ENCODE results near the gene PNRC1.
"Not testable (repeated sequence)": the region's sequence is repeated elsewhere in the genome, so short reads cannot be mapped to it uniquely, and the experiment has no call there.

Gene PNRC1

GRCh38 chr6:89080281-89081128 is at the start of gene PNRC1:
Gene PNRC1, plus strand, starts transcription at chr6:89080751. Its CDS starts 144 bp downstream, at chr6:89080895.
- DNase-seq (ENCODE audit: low read depth), result peak; percentile 100

- DNase-seq (ENCODE audit: low read depth), result peak; percentile 30
Observed at GRCh38 chr6:89032599-89032998, 48.0 kb upstream of the PNRC1 start.

GRCh38 chr6:89033461-89033860 is 47.1 kb upstream of the PNRC1 start:
- no peak for DNase-seq (ENCODE audit: low read depth)

- DNase-seq (ENCODE audit: low read depth), result not testable (repeated sequence)
Observed at GRCh38 chr6:89034116-89034515, 46.4 kb upstream of the PNRC1 start.

- peak; percentile 94 for DNase-seq (ENCODE audit: low read depth)
Observed at GRCh38 chr6:89034586-89035251, 45.8 kb upstream of the PNRC1 start.

GRCh38 chr6:89035252-89036101 is 45.1 kb upstream of the PNRC1 start:
- peak; percentile 97 for DNase-seq (ENCODE audit: low read depth)

- no peak for DNase-seq (ENCODE audit: low read depth)
Observed at GRCh38 chr6:89037141-89037900, 43.2 kb upstream of the PNRC1 start.

- not testable (repeated sequence) for DNase-seq (ENCODE audit: low read depth)
Observed at GRCh38 chr6:89037901-89038293, 42.7 kb upstream of the PNRC1 start.

- DNase-seq (ENCODE audit: low read depth), result no peak
Observed at GRCh38 chr6:89042664-89043063, 37.9 kb upstream of the PNRC1 start.

- DNase-seq (ENCODE audit: low read depth), result no peak
Observed at GRCh38 chr6:89044328-89045010, 36.1 kb upstream of the PNRC1 start.

- DNase-seq (ENCODE audit: low read depth), result no peak
Observed at GRCh38 chr6:89045011-89045387, 35.6 kb upstream of the PNRC1 start.

- no peak for DNase-seq (ENCODE audit: low read depth)
Observed at GRCh38 chr6:89045576-89045975, 35.0 kb upstream of the PNRC1 start.

- DNase-seq (ENCODE audit: low read depth), result no peak
Observed at GRCh38 chr6:89047473-89047872, 33.1 kb upstream of the PNRC1 start.

- DNase-seq (ENCODE audit: low read depth), result no peak
Observed at GRCh38 chr6:89048288-89048923, 32.1 kb upstream of the PNRC1 start.

GRCh38 chr6:89048985-89049384 is 31.6 kb upstream of the PNRC1 start:
- DNase-seq (ENCODE audit: low read depth), result peak; percentile 49

- peak; percentile 91 for DNase-seq (ENCODE audit: low read depth)
Observed at GRCh38 chr6:89050155-89050554, 30.4 kb upstream of the PNRC1 start.

- DNase-seq (ENCODE audit: low read depth), result no peak
Observed at GRCh38 chr6:89050697-89051096, 29.9 kb upstream of the PNRC1 start.

GRCh38 chr6:89051676-89052075 is 28.9 kb upstream of the PNRC1 start:
- no peak for DNase-seq (ENCODE audit: low read depth)

- DNase-seq (ENCODE audit: low read depth), result no peak
Observed at GRCh38 chr6:89054208-89054607, 26.3 kb upstream of the PNRC1 start.

GRCh38 chr6:89057759-89058158 is 22.8 kb upstream of the PNRC1 start:
- DNase-seq (ENCODE audit: low read depth), result no peak

- no peak for DNase-seq (ENCODE audit: low read depth)
Observed at GRCh38 chr6:89058627-89059026, 21.9 kb upstream of the PNRC1 start.
